Panc1 (cell line): ENCODE data around the gene WNK2. TPM values are rescaled to one million over a fixed set of nuclear protein-coding genes. Genes with fewer than 3 reads are reported as not detected.

ENCODE experiments used
- ATAC-seq: fragments of 200-7000 bp; cut with Tn5 transposase; 2 replicates; pipeline ENCODE4 v1.9.1; 2020; ENCODE audit warnings: mild to moderate bottlenecking, moderate library complexity
- BruUV-seq: library from RNA; stranded (reverse); fragments of 400-500 nt; replicated peaks from 2 replicates; lab custom pipeline; 2021; lab: Mats Ljungman, UMichigan
- CTCF ChIA-PET: fragments of 300-600 bp; sonication (Branson Sonifier 250); formaldehyde crosslinking; loops from one replicate; lab custom pipeline; 2022; ENCODE audit warnings: antibody characterized with exemption; lab: Charles Lee
- POLR2A ChIA-PET: fragments of 300-600 bp; sonication (Branson Sonifier 250); formaldehyde crosslinking; loops from one replicate; lab custom pipeline; 2022; ENCODE audit warnings: antibody characterized with exemption; lab: Charles Lee
- DNase-seq: peaks from one replicate; pipeline ENCODE4 v3.0.0-alpha.2; 2010; ENCODE audit warnings: low read depth, low spot score
- H3K27ac ChIP-seq: 2 replicates; pipeline ENCODE4 v1.5.1; 2011; ENCODE audit warnings: mild to moderate bottlenecking, low read length, inconsistent platforms
- H3K27me3 ChIP-seq: fragments of 200-500 bp; sonication (Bioruptor generic); 2 replicates; pipeline ENCODE4 v1.6.0; 2014; ENCODE audit warnings: low read length, inconsistent platforms; ENCODE audit not compliant: control insufficient read depth, insufficient read depth
- H3K36me3 ChIP-seq: fragments of 200-500 bp; sonication (Bioruptor generic); 2 replicates; pipeline ENCODE4 v1.5.1; 2014; ENCODE audit warnings: inconsistent platforms, mild to moderate bottlenecking, low read length, moderate library complexity; ENCODE audit not compliant: control insufficient read depth, insufficient read depth
- H3K4me1 ChIP-seq: 2 replicates; pipeline ENCODE4 v1.5.1; 2011; ENCODE audit warnings: inconsistent platforms, mild to moderate bottlenecking, low read length, moderate library complexity; ENCODE audit not compliant: control insufficient read depth, insufficient read depth
- H3K4me3 ChIP-seq, 2 experiments: 2 replicates each; pipeline ENCODE4 v1.5.1; 2011 to 2012; ENCODE audit warnings: low read depth in 2 of 2, low read length in 2 of 2, mild to moderate bottlenecking in 2 of 2, inconsistent platforms in 1 of 2, moderate library complexity in 1 of 2
- H3K9me3 ChIP-seq: fragments of 200-500 bp; sonication (Bioruptor generic); 2 replicates; pipeline ENCODE4 v1.5.1; 2014; ENCODE audit warnings: low read depth, mild to moderate bottlenecking, inconsistent platforms, low read length, moderate library complexity; ENCODE audit not compliant: control insufficient read depth, insufficient read depth
- CTCF ChIP-seq: fragments of 450-650 bp; IDR thresholded peaks from 2 replicates; pipeline ENCODE4 v1.5.1; 2017; ENCODE audit warnings: mild to moderate bottlenecking
- POLR2AphosphoS5 ChIP-seq: IDR thresholded peaks from 2 replicates; pipeline ENCODE4 v1.6.1; 2012; ENCODE audit warnings: mild to moderate bottlenecking, low read depth, low read length, moderate library complexity
- REST ChIP-seq, 2 experiments: IDR thresholded peaks; 2 replicates each; pipeline ENCODE4 v1.6.1; 2011 to 2012; ENCODE audit warnings: low read depth in 2 of 2, control low read depth in 1 of 2, low read length in 1 of 2, mild to moderate bottlenecking in 1 of 2, moderate library complexity in 1 of 2; ENCODE audit not compliant: insufficient read depth in 1 of 2
- SIN3A ChIP-seq: IDR thresholded peaks from 2 replicates; pipeline ENCODE4 v1.6.1; 2012; ENCODE audit warnings: low read depth, mild to moderate bottlenecking, low read length, moderate library complexity, borderline replicate concordance; ENCODE audit not compliant: insufficient read depth
- TCF7L2 ChIP-seq: IDR thresholded peaks from 2 replicates; pipeline ENCODE4 v1.6.1; 2011; ENCODE audit warnings: mild to moderate bottlenecking, low read depth, low read length, inconsistent platforms
- in situ Hi-C: cut with HindIII; loops from 2 replicates; pipeline ENCODE4 v1.10.0; 2016; ENCODE audit warnings: low sequenced_read_pairs, low pct_unique_long_range_greater_than_20kb
- intact Hi-C: fragments of 100-400 bp; cut with micrococcal nuclease; formaldehyde crosslinking; loops from one replicate; pipeline ENCODE4 v1.10.0; 2022; ENCODE audit not compliant: unreplicated experiment
- total RNA-seq: library from RNA; stranded (reverse); gene quantifications from one replicate; pipeline ENCODE4 v1.2.1, GENCODE V29; 2021; ENCODE audit not compliant: unreplicated experiment

Gene WNK2
- total RNA-seq, 1 experiment from 2014 or later, result 13.7 TPM

GRCh38 chr9:93181672-93182435 is 2.1 kb upstream of the WNK2 start:
- Histone ChIP-seq H3K9me3 (no peaks in the 10 kb centered on the region), H3K4me1 (no peaks in the 10 kb centered on the region), H3K27ac (no peak overlapping the region), H3K4me3 (no peak overlapping the region), H3K27me3 (no peaks in the 10 kb centered on the region), H3K36me3 (no peaks in the 10 kb centered on the region)
- TF ChIP-seq CTCF (no peak), POLR2AphosphoS5 (no peak), REST (IDR thresholded peaks at IDR 0.05; ENCODE audit: insufficient read depth in 1 of 2, low read depth in 2 of 2, low read length in 1 of 2) (no peak), TCF7L2 (no peak), SIN3A (no peak)
- DNase-seq (no peak), ATAC-seq (no peak)
- POLR2A ChIA-PET, result no interaction called here
- intact Hi-C loops (no loop called here), in situ Hi-C loops (no loop called here)
- BruUV-seq, result no TSS peak
- CTCF ChIA-PET, result no interaction called here

GRCh38 chr9:93182572-93182971 is 1.4 kb upstream of the WNK2 start:
- no peak for TF ChIP-seq POLR2AphosphoS5
- TF ChIP-seq CTCF, result no peak
- no peak for TF ChIP-seq TCF7L2
- TF ChIP-seq SIN3A, result no peak
- no peak for TF ChIP-seq REST (IDR thresholded peaks at IDR 0.05; ENCODE audit: insufficient read depth in 1 of 2, low read depth in 2 of 2, low read length in 1 of 2)
- Histone ChIP-seq H3K36me3 (no peaks in the 10 kb centered on the region), H3K4me3 (no peak overlapping the region), H3K9me3 (no peaks in the 10 kb centered on the region), H3K27me3 (no peaks in the 10 kb centered on the region), H3K27ac (no peak overlapping the region), H3K4me1 (no peaks in the 10 kb centered on the region)
- ATAC-seq (no peak), DNase-seq (no peak)
- no TSS peak for BruUV-seq
- ChIA-PET POLR2A (no interaction called here), CTCF (no interaction called here)
- intact Hi-C loops (no loop called here), in situ Hi-C loops (no loop called here)
